HUDEP-2 (cell line): ENCODE results near the gene LOXL1.

Source experiments
- DNase-seq, 76 experiments: peaks; one replicate each; lab custom pipeline; 2025; ENCODE audit not compliant: unreplicated experiment in 76 of 76; lab: John Stamatoyannopoulos, UW

Gene LOXL1

DNA sequence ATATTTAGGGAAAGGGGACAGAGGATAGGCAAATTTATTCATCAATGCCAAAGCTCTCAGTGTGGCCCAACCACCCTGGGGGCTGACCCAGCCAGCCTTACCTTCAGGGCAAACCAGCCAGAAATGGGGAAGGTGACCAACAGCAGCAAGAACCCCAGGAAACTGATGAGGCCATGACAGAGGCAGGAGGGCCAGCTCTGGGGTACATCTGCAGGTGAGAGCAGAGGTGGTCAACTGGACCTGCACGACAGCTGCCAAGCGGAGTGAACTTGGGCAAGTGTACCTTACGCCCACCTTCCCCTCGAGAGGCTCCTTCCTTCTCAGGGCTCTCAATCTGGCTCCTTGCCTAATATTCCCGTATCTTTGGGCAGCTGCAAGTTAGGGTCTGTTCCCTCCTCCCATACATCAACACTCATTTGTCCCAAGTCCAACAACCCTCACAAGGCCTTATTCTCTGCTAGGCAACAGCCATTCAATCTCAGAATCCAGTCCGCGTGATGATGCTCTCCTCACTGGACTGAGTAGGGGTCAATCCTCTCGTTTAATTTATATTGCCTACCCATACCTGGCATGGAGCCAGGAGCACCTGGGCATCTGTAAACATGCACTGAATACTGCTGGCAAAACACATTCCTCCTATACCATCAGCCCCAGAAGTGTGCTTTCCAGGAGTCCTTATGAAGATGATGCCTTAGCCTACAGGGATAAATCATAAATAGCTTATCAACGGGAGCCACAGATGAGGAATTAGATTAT, 64.2 kb downstream of the LOXL1 start:
- no peak for DNase-seq

DNA sequence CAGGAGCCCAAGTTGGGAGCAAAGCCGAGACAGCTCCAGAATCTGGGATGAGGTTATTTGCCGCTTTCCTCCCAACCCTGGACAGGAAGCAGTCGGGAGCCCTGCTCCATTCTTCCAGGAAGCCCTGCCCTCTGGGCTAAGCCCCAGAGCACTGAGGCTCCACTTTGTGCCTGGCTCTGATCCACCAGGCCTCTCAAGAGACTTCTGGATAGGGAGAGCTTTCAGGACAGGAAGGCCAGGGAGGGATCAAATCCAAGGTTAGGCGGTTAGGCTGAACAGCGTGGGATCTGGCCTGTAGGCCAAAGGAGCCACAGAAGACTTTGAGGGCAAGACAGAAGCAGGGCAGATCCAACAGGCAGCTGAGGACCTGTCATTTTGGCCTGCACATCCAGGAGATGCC, 65.0 kb downstream of the LOXL1 start:
- peak in 8 of 76 experiments; percentile 8 to 53 (median 34) for DNase-seq

GRCh38 chr15:73991726-73992593, 65.7 kb downstream of the LOXL1 start, which contains the start of gene STOML1:
Gene STOML1, minus strand, starts transcription at chr15:73992295. Its CDS starts 72 bp downstream, at chr15:73992223.
- peak in 74 of 76 experiments; percentile 39 to 95 (median 89) for DNase-seq

DNA sequence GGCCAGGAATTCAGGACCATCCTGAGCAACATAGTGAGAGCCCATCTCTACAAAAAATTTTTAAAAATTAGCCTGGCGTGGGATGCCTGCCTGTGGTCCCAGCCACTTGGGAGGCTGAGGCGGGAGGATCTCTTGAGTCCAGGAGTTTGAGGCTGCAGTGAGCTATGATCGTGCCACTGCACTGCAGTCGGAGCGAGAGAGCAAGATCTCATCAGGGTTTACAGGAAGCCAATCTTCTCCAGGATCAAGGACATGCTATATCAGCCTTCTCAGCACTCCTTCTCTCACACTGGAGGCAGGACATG, 66.3 kb downstream of the LOXL1 start:
- peak in 2 of 76 experiments; percentile 36 to 61 for DNase-seq

DNA sequence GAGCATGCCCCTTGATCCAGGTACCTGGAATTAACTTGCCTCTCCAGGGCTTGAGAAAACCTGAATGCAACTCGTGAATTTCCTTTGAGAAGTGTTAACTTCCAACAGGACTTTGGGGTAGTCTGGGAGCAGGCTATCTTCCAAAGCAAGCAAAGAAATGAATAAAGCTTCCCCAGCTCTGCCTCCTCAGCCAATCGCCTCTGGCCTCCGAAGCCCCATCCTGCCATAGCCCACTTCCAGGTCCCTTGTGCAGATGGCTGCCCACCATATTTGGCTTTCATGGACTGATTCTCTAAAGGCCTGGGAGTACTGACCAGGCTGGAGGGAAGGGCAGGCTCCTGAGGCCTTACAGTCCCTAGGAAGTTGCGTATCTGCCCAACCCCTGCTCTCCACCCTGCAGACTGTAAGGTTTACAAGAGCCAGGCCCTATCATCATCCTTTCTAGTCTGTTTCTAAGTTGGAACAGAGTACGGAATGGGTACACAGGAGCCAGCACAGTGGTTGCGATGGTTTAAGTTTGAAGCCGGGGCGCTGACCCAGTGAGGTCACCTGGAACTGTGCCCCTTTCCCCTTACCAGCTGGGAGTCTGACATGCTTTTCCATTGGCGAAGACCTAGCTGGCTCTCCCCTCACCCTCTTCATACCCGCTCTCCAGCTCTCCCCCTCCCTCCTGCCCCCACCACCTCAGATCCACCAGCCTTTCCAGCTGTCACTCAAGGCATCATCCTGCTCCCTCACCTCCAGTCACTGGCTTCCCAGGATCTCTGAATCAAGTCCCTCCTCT, 67.1 kb downstream of the LOXL1 start:
- no peak for DNase-seq

DNA sequence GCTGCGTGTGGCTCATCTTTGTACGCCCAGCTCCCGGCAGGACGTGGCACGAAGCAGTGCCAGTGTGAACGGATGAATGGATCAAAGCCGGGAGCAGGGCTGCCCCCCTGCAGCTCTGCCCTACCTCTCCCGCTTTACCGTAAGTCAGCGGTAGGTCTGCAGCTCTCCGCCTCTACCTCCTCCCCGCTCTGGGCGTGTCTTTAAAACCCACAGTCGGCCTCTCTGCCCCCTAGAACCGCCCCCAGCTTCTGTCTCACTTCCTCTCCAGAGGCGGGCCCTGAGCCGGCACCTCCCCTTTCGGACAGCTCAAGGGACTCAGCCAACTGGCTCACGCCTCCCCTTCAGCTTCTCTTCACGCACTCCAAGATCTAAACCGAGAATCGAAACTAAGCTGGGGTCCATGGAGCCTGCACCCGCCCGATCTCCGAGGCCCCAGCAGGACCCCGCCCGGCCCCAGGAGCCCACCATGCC, 68.2 kb downstream of the LOXL1 start, which contains the start of gene PML:
Gene PML (plus strand): TSS at position 304 of the 471 bp plus-strand sequence. CDS start 97 bp downstream, at position 401.
- DNase-seq, result peak in 75 of 76 experiments; percentile 23 to 97 (median 93)

- peak in 17 of 76 experiments; percentile 8 to 41 (median 19) for DNase-seq
Observed at GRCh38 chr15:73994912-73995622, 68.8 kb downstream of the LOXL1 start.

DNA sequence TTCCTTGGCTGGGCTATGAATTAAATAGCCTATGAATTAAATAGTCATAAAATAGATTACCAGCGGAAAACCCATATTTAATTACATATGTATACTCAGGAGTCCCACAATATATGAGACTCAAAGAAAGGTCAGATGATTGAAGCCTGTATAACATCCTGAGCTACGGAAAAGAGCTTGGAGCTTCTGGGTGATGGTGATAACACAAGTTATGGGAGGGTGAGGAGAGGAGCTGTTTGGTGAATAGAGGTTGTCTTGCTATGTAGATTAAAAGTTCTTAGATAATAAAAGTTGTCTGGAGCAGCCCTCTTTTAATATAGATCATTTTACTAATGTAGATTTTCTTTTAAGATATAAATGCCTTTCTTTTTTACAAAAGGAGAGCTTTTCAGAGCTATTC, 70.0 kb downstream of the LOXL1 start:
- peak in 12 of 76 experiments; percentile 2 to 38 (median 19) for DNase-seq

GRCh38 chr15:73996939-73997338, 70.7 kb downstream of the LOXL1 start:
- DNase-seq, result peak in 8 of 76 experiments; percentile 5 to 37 (median 20)

DNA sequence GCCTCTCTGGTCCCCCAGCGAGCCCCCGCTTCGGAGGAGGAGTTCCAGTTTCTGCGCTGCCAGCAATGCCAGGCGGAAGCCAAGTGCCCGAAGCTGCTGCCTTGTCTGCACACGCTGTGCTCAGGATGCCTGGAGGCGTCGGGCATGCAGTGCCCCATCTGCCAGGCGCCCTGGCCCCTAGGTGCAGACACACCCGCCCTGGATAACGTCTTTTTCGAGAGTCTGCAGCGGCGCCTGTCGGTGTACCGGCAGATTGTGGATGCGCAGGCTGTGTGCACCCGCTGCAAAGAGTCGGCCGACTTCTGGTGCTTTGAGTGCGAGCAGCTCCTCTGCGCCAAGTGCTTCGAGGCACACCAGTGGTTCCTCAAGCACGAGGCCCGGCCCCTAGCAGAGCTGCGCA, 71.7 kb downstream of the LOXL1 start:
- no peak for DNase-seq
